Neural progenitor cell (in vitro differentiated cells): ENCODE measurements around the gene SSBP3. TPM values are rescaled to one million over a fixed set of nuclear protein-coding genes. Genes with fewer than 3 reads are reported as not detected.

Experiments used
- DNase-seq: peaks from one replicate; pipeline ENCODE4 v3.0.0-alpha.2; 2016; ENCODE audit warnings: low spot score
- H2AFZ ChIP-seq: fragments of 200-600 bp; sonication (generic); replicated peaks from 2 replicates; pipeline ENCODE4 v1.6.1; 2016; ENCODE audit warnings: antibody characterized with exemption
- H3F3A ChIP-seq: fragments of 200-600 bp; sonication (generic); 2 replicates; pipeline ENCODE4 v1.6.1; 2016; ENCODE audit warnings: antibody characterized with exemption, low read depth
- H3K27ac ChIP-seq: fragments of 200-600 bp; sonication (generic); 2 replicates; pipeline ENCODE4 v1.5.1; 2016; ENCODE audit warnings: mild to moderate bottlenecking
- H3K27me3 ChIP-seq: fragments of 200-600 bp; sonication (generic); 2 replicates; pipeline ENCODE4 v1.6.1; 2016; ENCODE audit warnings: mild to moderate bottlenecking, moderate library complexity
- H3K36me3 ChIP-seq: fragments of 200-600 bp; sonication (generic); 2 replicates; pipeline ENCODE4 v1.5.1; 2016
- H3K4me1 ChIP-seq: fragments of 200-600 bp; sonication (generic); 2 replicates; pipeline ENCODE4 v1.6.1; 2016; ENCODE audit warnings: mixed run types
- H3K4me2 ChIP-seq: fragments of 200-600 bp; sonication (generic); 2 replicates; pipeline ENCODE4 v1.6.1; 2016
- H3K4me3 ChIP-seq: fragments of 200-600 bp; sonication (generic); 2 replicates; pipeline ENCODE4 v1.5.1; 2016
- H3K79me2 ChIP-seq: fragments of 200-600 bp; sonication (generic); 2 replicates; pipeline ENCODE4 v1.6.1; 2016; ENCODE audit warnings: low read depth
- H3K9ac ChIP-seq: fragments of 200-600 bp; sonication (generic); 2 replicates; pipeline ENCODE4 v1.6.1; 2016
- H3K9me3 ChIP-seq: fragments of 200-600 bp; sonication (generic); 2 replicates; pipeline ENCODE4 v1.5.1; 2016; ENCODE audit warnings: low read depth
- H4K20me1 ChIP-seq: fragments of 200-600 bp; sonication (generic); 2 replicates; pipeline ENCODE4 v1.6.1; 2016; ENCODE audit warnings: low read depth
- H3K27ac Mint-ChIP-seq: 3 replicates; pipeline ENCODE4 v1.8.0; 2021; ENCODE audit warnings: mixed read lengths
- H3K27me3 Mint-ChIP-seq: 2 replicates; pipeline ENCODE4 v1.8.0; 2022; ENCODE audit warnings: low read depth, mild to moderate bottlenecking, inconsistent platforms, moderate library complexity, mixed read lengths; ENCODE audit not compliant: insufficient read depth
- H3K36me3 Mint-ChIP-seq: 3 replicates; pipeline ENCODE4 v1.8.0; 2021; ENCODE audit warnings: mixed read lengths
- H3K4me1 Mint-ChIP-seq: 3 replicates; pipeline ENCODE4 v1.8.0; 2021; ENCODE audit warnings: mixed read lengths
- H3K4me3 Mint-ChIP-seq: 3 replicates; pipeline ENCODE4 v1.8.0; 2021; ENCODE audit warnings: mild to moderate bottlenecking, moderate library complexity, mixed read lengths
- H3K9me3 Mint-ChIP-seq: 3 replicates; pipeline ENCODE4 v1.8.0; 2020; ENCODE audit warnings: mixed read lengths
- CTCF ChIP-seq: fragments of 200-600 bp; sonication (generic); IDR thresholded peaks from 2 replicates; pipeline ENCODE4 v1.5.1; 2017; ENCODE audit warnings: antibody characterized with exemption, mild to moderate bottlenecking
- EZH2 ChIP-seq: fragments of 200-600 bp; sonication (generic); IDR thresholded peaks from 2 replicates; pipeline ENCODE4 v1.6.1; 2017; ENCODE audit warnings: antibody characterized with exemption, mild to moderate bottlenecking, moderate library complexity
- EZH2phosphoT487 ChIP-seq: fragments of 200-600 bp; sonication (generic); IDR thresholded peaks from 2 replicates; pipeline ENCODE4 v1.6.1; 2017; ENCODE audit warnings: antibody characterized with exemption
- total RNA-seq: library from RNA; depleted of rRNA; stranded (reverse); fragments of >200 nt; gene quantifications from 2 replicates; pipeline ENCODE4 v1.2.3, GENCODE V29; 2015; ENCODE audit warnings: low replicate concordance

Gene SSBP3
- total RNA-seq, 1 donor from 2014 or later: 53.0 TPM

DNA sequence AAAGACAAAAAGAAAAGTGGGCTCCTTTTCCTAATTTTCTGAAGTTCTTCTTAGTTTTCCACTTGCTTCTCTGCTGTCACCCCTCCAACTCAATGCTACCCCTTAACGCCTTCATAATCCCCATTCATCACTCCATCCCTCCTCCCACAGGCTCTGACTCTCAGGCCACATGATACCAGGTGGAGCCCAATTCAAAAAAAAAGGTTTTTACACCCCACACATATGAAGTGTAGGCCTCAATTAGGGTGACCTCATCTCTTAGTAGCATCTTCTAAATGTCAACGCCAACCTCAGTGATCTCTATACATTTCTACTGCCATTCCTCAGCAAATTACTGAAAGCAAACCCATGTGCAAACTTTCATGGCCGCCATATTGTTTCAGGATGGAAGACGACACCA, 6.4 kb downstream of the SSBP3 start:
- no peaks in the 10 kb centered on the region for H3K9me3 ChIP-seq
- no peak overlapping the region for H3K4me3 Mint-ChIP-seq
- peaks cover 2% of the 10 kb centered on the region for H3K27me3 Mint-ChIP-seq
- H4K20me1 ChIP-seq: peaks cover 100% of the 10 kb centered on the region
- TF ChIP-seq EZH2phosphoT487 (no peak), CTCF (no peak), EZH2 (no peak)
- H3F3A ChIP-seq: peaks cover 7% of the 10 kb centered on the region
- H3K36me3 Mint-ChIP-seq: peaks cover 72% of the 10 kb centered on the region
- no peaks in the 10 kb centered on the region for H3K9me3 Mint-ChIP-seq
- no peak for DNase-seq
- H3K9ac ChIP-seq: no peak overlapping the region
- no peaks in the 10 kb centered on the region for H3K27me3 ChIP-seq
- no peak overlapping the region for H3K27ac ChIP-seq
- H3K4me1 Mint-ChIP-seq: peaks cover 66% of the 10 kb centered on the region
- H3K4me3 ChIP-seq: no peak overlapping the region
- peaks cover 9% of the 10 kb centered on the region for H3K36me3 ChIP-seq
- H3K27ac Mint-ChIP-seq: no peak overlapping the region
- no peak overlapping the region for H2AFZ ChIP-seq
- peaks cover 22% of the 10 kb centered on the region for H3K4me1 ChIP-seq
- H3K79me2 ChIP-seq: peaks cover 100% of the 10 kb centered on the region
- H3K4me2 ChIP-seq: no peak overlapping the region

- no peak overlapping the region for H2AFZ ChIP-seq
- H3K79me2 ChIP-seq: peaks cover 99% of the 10 kb centered on the region
- H4K20me1 ChIP-seq: peaks cover 100% of the 10 kb centered on the region
- H3K27ac ChIP-seq: no peak overlapping the region
- H3K4me3 Mint-ChIP-seq: no peak overlapping the region
- no peak for DNase-seq
- H3K4me3 ChIP-seq: no peak overlapping the region
- peaks cover 2% of the 10 kb centered on the region for H3K27me3 Mint-ChIP-seq
- H3K27me3 ChIP-seq: no peaks in the 10 kb centered on the region
- peaks cover 61% of the 10 kb centered on the region for H3K4me1 Mint-ChIP-seq
- peaks cover 15% of the 10 kb centered on the region for H3K4me1 ChIP-seq
- H3K9me3 Mint-ChIP-seq: no peaks in the 10 kb centered on the region
- H3F3A ChIP-seq: peaks cover 7% of the 10 kb centered on the region
- no peak overlapping the region for H3K9ac ChIP-seq
- TF ChIP-seq EZH2phosphoT487 (no peak), CTCF (no peak), EZH2 (no peak)
- no peak overlapping the region for H3K27ac Mint-ChIP-seq
- H3K4me2 ChIP-seq: no peak overlapping the region
- H3K36me3 Mint-ChIP-seq: peaks cover 70% of the 10 kb centered on the region
- H3K36me3 ChIP-seq: peaks cover 9% of the 10 kb centered on the region
- H3K9me3 ChIP-seq: no peaks in the 10 kb centered on the region
Observed at GRCh38 chr1:54398963-54399528, 7.1 kb downstream of the SSBP3 start.

GRCh38 chr1:54397980-54398379, 8.2 kb downstream of the SSBP3 start:
- Histone ChIP-seq H2AFZ (no peak overlapping the region), H3K9me3 (no peaks in the 10 kb centered on the region), H3F3A (peaks cover 17% of the 10 kb centered on the region), H3K4me2 (no peak overlapping the region), H3K9ac (no peak overlapping the region), H3K36me3 (peaks cover 9% of the 10 kb centered on the region), H4K20me1 (peaks cover 100% of the 10 kb centered on the region), H3K4me3 (no peak overlapping the region), H3K27me3 (no peaks in the 10 kb centered on the region), H3K4me1 (peaks cover 4% of the 10 kb centered on the region), H3K79me2 (peaks cover 99% of the 10 kb centered on the region), H3K27ac (no peak overlapping the region)
- Mint-ChIP-seq H3K27me3 (peaks cover 2% of the 10 kb centered on the region), H3K36me3 (peaks cover 65% of the 10 kb centered on the region), H3K9me3 (no peaks in the 10 kb centered on the region), H3K27ac (no peak overlapping the region), H3K4me3 (no peak overlapping the region), H3K4me1 (peaks cover 58% of the 10 kb centered on the region)
- TF ChIP-seq CTCF: no peak
- no peak for TF ChIP-seq EZH2phosphoT487
- no peak for TF ChIP-seq EZH2
- DNase-seq: no peak
